Progenitor cell of endocrine pancreas (in vitro differentiated cells): ENCODE results near the gene NOM1. TPM values are rescaled to one million over a fixed set of nuclear protein-coding genes. Genes with fewer than 3 reads are reported as not detected.

Source experiments
- DNase-seq: peaks from one replicate; pipeline ENCODE4 v3.0.0; 2021; ENCODE audit warnings: low spot score; ENCODE audit not compliant: unreplicated experiment
- H3K27ac Mint-ChIP-seq: 2 replicates; pipeline ENCODE4 v1.8.0; 2021; ENCODE audit warnings: mild to moderate bottlenecking, moderate library complexity, mixed read lengths
- H3K27me3 Mint-ChIP-seq: 2 replicates; pipeline ENCODE4 v1.8.0; 2021; ENCODE audit warnings: mixed read lengths
- H3K36me3 Mint-ChIP-seq: 2 replicates; pipeline ENCODE4 v1.8.0; 2022; ENCODE audit warnings: mixed read lengths; ENCODE audit not compliant: insufficient read depth
- H3K4me1 Mint-ChIP-seq: 2 replicates; pipeline ENCODE4 v1.8.0; 2021; ENCODE audit warnings: low read depth, mixed read lengths
- H3K4me3 Mint-ChIP-seq: 2 replicates; pipeline ENCODE4 v1.8.0; 2021; ENCODE audit warnings: low read depth, mild to moderate bottlenecking, moderate library complexity, mixed read lengths
- H3K9me3 Mint-ChIP-seq: 2 replicates; pipeline ENCODE4 v1.8.0; 2021; ENCODE audit warnings: low read depth, mixed read lengths
- total RNA-seq: library from RNA; stranded (reverse); gene quantifications from 2 replicates; pipeline ENCODE4 v1.2.1, GENCODE V29; 2021
- TF ChIP-seq, protein P1 (sequence below): fragments of 200-600 bp; sonication (generic); IDR thresholded peaks from one replicate; pipeline ENCODE4 v1.5.0; 2021; ENCODE audit warnings: antibody characterized with exemption, mild to moderate bottlenecking; ENCODE audit not compliant: unreplicated experiment

NOM1 gene
- total RNA-seq, 1 donor from 2014 or later: 33.6 TPM

DNA sequence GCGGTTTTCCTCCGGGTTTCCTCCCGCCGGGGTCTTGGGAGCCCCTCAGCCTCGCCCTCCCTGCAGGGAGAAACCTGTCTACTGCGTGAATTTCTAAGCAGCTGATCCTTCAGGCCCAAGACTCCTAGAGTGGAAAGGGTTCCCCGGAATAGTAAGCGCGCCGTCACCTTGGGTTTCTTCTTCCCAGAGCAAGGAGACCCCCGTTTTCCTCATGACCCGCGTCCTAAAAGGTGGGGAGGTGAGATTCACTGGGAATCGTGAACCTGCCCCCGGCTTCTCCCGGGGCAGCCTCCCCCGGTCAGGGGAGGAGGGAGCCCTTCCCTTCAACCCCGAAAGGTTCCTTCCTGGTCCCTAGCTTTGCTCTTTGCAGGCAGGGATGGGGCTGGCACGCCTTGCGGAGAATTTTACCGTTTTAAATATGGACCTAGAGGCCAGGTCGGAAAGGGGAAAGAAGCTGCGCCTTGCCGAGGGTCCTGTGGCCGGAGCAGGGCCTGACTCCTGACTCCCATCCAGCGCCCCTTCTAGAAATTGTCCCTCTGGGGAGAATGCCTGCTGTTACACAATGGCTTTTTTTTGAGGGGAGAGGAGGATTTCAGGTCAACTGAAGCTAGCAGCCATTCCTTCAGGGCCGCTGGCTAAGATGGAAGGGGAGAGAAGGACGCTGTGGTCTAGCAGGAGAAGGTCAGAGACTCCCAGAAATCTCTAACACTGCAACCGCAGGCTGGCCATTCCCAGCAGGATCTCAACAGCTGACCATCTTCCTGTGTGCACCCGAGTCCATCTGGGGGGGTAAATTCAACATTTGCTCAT is 72.6 kb downstream of the NOM1 start:
- no peaks in the 10 kb centered on the region for H3K36me3 Mint-ChIP-seq
- H3K27ac Mint-ChIP-seq: peak overlapping the region; percentile 49
- H3K9me3 Mint-ChIP-seq: no peaks in the 10 kb centered on the region
- no peak overlapping the region for H3K4me3 Mint-ChIP-seq
- TF ChIP-seq, protein P1, sequence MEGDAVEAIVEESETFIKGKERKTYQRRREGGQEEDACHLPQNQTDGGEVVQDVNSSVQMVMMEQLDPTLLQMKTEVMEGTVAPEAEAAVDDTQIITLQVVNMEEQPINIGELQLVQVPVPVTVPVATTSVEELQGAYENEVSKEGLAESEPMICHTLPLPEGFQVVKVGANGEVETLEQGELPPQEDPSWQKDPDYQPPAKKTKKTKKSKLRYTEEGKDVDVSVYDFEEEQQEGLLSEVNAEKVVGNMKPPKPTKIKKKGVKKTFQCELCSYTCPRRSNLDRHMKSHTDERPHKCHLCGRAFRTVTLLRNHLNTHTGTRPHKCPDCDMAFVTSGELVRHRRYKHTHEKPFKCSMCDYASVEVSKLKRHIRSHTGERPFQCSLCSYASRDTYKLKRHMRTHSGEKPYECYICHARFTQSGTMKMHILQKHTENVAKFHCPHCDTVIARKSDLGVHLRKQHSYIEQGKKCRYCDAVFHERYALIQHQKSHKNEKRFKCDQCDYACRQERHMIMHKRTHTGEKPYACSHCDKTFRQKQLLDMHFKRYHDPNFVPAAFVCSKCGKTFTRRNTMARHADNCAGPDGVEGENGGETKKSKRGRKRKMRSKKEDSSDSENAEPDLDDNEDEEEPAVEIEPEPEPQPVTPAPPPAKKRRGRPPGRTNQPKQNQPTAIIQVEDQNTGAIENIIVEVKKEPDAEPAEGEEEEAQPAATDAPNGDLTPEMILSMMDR: no peak
- no peak for DNase-seq
- H3K27me3 Mint-ChIP-seq: peaks cover 79% of the 10 kb centered on the region
- peaks cover 18% of the 10 kb centered on the region for H3K4me1 Mint-ChIP-seq

Other genes starting within 250 kb of the NOM1 start
- gene LMBR1, start 56.5 kb upstream of the NOM1 start, total RNA-seq: 89.1 and 95.7 TPM in 2 replicates
- gene MNX1, start 61.0 kb downstream of the NOM1 start, total RNA-seq: 86.5 and 103 TPM in 2 replicates
- gene UBE3C, start 189.2 kb downstream of the NOM1 start, total RNA-seq: 60.9 and 62.5 TPM in 2 replicates